OCI-M1 (cell line): ENCODE measurements around the gene DPH5.
"Not testable (repeated sequence)": the region's sequence is repeated elsewhere in the genome, so short reads cannot be mapped to it uniquely, and the experiment has no call there.

Experiments
- DNase-seq: peaks from one replicate; lab custom pipeline; 2025; lab: John Stamatoyannopoulos, UW

DPH5 gene

DNA sequence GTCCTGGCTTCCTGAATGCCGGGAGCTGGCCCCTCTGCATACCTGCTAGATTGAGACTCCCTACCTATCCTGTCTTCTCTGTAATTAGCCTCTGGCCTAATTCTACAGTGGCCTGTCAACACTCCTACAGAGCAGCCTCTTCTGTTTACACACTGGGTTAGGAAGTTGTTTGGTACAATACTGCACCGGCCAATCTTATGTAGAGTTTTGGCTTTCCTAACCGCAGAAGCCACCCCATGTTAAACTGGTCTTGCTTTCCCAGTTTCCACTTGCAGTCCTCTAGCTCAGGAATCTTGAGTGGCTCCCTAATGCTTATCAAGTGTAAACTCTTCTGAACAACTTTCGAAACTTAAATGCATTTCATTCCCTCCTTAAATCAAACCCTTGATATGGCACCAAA is 42.8 kb downstream of the DPH5 start:
- no peak for DNase-seq

DNA sequence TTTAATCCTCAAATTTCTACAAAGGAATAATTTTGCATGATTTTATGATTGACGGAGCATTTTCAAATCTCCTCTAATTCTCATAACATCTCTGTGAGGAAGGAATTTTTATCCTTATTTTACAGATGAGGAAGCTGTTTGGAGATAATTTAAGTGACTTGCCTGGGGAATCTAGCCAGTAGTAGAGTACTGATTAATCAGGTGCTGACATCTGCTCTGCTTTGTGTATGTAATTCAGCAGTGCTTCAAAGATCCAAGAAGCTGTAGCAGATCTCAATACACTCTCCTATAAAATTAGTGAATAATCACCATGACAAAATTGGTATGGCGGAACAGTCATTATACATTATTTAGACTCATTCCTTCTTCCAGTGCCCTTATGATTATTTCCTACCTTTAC is 46.0 kb downstream of the DPH5 start:
- peak; percentile 63 for DNase-seq

DNA sequence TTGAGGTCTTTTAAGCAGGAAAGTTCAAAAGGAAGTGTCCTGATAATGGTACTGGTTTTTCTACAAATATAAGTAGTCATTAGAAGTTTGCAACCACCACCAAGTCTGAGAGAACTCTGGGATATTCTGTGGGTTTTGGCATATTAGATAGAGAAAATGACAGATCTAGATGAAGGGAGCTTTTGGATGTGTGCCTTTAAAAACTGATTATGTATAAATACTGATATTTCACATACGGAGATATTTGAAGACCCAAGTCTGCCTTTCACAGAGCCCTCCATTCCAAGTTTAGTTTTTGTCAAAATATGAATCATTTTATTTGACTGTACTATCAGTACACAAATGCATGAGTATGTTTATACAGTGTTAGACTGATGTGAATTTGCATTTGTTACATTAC is 48.6 kb downstream of the DPH5 start:
- DNase-seq, result no peak

DNA sequence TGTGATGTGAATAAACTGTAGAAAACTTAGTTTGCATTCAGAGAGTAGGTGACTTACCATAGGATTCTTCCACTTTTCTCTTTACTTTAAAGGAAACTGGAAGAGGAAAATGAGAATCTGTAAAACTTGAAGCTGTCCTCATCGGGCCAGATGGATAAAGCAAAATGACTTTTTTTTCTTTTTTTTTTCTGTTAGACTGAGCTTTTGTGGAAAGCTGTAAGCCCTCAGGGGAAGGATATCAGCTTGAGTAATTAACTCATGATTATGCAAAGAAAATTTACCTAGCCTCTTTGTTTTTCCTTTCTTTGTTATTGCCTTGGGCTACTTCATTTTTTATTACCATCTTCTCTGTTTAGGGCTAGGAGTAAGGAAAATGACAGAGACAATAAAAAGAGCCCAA is 53.4 kb downstream of the DPH5 start:
- no peak for DNase-seq

DNA sequence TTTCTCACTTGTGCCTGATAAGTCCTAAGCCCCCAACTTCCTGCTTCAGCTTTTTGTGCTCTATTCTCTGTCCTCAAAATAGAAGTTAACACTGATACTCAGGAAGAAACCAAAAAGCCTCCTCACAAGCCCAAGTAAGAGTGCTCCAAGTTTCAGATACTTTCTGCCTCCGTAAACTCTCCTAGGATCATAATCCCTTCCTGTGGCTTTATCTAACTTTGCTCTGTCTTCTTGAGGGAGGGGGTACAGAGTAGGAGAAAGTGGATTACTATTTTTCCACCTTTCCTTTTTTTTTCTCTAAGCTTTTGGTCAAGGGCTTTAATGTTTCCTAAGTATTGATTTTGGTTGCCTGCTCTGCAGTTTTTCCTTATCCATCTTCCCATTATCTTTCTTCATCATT is 54.6 kb downstream of the DPH5 start:
- DNase-seq, result peak; percentile 12

DNA sequence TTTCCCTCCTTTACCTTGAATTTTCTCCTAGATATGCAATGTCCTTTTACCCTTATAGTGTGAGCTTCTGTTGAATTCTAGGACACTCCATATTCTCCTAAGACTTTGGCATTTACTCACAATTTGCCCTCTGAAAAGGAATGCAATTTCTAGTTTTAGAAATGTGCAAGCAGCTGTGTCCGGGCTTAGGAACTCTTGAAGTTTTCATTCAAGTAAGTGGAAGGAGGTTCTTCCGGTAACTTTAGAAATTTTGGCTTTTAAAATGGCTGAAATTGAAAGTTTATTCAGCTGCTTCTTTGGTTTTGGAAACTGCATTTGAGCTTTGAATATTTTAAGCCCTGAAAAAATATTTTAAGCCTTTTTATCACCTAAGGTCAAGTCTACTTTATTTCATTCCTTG is 56.3 kb downstream of the DPH5 start:
- no peak for DNase-seq

DNA sequence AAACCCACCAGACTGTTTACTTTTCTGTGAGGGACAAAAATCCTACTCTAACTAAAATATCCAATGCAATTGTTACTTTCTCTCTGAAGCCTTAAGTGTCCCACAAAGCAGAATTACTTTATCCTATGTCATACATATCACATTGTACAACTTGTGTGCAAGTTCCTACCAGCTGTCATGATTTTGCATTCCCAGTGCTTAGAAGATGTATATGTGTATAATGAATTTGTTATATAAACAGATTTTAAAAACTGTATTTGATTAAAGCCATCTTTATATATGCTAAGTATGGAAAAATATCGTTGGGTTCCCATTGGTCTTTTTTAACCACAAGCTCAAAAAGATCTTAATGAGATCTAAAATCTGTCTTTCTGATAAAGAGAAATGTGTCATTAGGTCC is 57.0 kb downstream of the DPH5 start:
- no peak for DNase-seq

DNA sequence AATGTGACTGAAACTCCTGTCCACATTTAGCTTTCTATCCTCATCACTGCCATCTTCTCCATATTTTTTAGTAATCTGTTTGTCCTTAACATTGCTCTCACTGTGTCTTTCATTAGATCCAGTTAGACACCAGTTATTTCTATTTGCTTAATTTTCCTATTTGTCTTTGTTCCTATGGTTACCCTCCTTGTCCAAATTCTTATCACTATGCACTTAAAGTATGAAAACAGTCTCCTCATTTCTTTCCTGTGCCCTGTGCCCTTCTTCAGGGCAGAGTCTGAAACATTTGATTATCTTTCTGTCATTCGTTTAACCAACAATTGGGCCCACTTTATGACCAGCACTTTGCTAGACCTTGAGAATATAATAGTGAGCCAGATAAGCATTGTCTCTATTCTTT is 65.5 kb downstream of the DPH5 start:
- no peak for DNase-seq

DNA sequence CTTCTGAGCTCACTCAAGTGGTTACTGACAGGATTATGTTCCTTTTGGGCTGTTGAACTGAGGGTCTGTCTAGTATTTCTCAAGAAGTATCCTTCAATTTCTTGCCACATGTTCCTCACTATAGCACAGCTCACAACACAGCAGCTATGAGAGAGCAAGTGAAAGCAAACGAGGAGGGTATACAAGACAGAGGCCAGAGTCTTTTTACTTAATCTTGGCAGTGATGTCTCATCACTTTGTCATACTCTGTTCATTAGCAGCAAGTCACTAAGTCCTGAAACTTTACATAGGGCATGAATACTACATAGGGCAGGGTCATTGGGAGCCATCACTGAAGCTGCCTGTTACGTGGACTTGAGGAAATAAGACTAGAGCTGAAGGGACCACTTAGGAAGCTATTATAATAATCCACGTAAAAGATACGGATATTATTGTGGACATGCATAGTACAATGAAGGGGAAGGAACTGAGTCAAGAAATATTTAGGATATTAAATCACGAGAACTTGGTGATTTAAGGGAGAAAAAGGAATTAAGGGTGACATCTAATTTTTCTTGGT is 66.0 kb downstream of the DPH5 start:
- DNase-seq, result no peak

DNA sequence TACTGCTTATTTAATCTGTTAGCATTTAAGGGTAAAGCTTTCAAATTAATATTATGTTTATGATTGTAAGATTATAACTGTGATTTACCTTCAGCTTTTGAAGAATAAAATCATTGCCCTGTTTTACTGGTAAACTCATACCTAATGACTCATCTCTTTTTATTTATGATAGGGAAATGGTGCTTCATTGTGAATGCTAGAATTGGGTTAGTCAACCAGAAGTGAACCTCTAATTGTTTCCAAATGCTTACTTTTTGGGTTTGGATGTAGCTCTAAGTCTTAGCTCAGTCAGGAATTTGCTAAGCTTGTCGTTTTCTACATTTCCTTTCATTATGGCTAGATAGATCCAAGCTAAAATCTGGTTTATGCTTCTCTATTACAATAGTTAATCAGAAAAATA is 70.3 kb downstream of the DPH5 start:
- no peak for DNase-seq

DNA sequence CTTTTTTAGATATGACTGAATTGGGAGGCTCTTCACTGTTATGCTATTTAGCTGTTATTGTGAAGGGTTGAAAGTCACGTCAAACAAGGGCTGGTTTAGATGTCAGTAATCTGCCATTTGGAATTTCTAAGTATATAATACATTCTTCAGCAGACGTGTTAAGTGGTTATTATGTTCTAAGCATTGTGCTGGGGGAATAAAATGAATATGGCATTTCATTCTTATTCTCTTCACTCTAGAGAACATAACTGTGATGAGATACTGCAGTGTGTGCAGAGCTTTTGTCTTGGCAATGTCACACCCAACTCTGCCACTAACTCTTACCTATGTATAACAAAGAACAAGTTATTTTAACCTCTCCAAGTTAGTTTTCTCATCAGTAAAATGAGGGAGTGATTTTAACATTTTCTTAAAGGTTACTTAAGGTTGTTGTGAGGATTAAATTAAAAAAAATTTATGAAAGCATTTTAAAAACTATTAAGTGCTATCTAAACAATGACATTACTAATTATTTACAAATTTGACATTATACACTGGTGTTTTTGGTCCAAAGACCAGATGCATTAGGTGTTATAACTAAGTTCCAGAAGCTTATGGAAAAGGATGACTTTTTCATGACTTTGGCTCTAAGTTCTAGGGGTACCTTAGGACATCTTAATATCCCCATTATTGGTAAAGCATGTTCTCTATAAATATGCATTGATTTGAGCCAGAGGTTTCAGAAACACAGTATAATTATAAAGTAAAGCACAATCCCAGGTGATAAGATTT is 71.4 kb downstream of the DPH5 start:
- no peak for DNase-seq

DNA sequence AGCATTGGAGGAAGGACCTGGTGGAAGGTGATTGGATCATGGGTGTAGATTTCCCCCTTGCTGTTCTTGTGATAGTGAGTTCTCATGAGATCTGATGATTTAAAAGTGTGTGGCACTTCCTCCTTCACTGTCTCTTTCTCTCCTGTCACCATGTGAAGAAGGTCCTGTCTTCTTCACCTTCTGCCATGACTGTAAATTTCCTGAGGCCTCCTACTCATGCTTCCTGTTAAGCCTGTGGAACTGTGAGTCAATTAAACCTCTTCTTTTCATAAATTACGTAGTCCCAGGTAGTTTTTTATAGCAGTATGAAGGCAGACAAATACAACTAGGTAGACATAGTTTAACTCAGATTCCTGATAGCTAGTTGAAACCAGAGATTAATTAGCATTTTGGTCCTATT is 72.6 kb downstream of the DPH5 start:
- DNase-seq, result not testable (repeated sequence)

DNA sequence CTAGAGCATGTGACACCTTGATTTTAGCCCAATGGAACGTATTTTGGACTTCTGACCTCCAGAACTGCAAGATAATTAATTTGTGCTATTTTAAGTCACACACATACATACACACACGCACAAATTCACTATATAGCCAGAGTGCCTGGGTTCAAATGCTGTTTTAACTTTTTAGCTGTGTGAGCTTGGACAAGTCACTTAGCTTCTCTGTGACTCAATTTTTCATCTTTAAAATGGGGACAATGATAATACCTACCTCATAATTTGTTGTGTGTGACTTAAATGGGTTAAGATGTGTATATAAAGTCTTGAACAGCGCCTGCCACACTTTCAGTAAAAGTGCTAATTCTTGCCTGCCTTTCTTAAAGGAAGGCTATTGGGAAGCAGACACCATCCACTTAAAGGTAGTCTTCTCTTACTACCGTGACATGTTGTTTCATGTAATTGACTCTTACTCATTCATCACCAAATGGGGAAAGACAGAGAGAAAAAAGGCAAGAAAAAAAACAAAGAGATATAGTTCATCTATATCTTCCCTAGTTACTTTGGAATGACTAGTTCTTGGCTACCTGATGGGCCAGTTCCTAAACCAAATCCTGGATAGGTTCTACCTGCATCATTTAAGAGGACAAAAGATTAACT is 73.4 kb downstream of the DPH5 start:
- no peak for DNase-seq

DNA sequence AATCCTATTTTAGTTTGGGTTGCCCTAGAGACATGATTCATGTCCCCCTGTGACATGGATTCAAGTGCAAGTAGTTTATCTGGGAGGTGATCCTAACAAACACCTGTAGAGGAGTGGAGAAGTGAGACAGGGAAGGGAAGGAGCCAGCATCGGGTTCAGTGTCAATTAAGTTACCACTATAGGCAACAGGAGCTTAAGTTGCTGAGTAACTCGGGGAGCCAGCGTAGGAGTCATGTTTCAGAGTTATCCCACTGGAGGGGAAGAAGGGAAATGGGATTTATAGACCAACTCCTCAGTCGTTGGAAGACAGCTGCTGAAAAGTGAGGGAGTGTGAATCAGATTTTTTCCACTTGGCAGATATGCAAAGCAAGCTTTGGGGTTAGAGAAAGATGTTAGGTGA is 74.8 kb downstream of the DPH5 start:
- DNase-seq, result no peak

DNA sequence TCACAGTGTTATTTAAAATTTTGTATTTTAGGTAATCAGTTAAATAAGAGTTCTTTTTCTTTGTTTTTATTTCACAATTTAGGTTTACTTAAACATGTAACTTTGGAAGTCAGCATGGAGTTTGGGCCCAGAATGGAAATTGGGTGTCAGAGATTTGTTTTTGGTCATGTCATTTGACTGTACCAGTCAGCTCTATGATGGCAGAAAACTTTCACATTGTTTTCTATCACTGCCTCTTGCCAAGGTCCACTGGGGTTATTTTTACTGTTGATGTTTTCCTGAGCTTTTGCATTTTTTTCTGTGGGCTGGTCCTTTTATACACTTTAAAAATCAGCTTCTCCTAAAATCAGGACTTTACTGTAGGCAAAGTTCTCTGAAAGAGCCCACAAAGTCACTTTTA is 75.2 kb downstream of the DPH5 start:
- no peak for DNase-seq

DNA sequence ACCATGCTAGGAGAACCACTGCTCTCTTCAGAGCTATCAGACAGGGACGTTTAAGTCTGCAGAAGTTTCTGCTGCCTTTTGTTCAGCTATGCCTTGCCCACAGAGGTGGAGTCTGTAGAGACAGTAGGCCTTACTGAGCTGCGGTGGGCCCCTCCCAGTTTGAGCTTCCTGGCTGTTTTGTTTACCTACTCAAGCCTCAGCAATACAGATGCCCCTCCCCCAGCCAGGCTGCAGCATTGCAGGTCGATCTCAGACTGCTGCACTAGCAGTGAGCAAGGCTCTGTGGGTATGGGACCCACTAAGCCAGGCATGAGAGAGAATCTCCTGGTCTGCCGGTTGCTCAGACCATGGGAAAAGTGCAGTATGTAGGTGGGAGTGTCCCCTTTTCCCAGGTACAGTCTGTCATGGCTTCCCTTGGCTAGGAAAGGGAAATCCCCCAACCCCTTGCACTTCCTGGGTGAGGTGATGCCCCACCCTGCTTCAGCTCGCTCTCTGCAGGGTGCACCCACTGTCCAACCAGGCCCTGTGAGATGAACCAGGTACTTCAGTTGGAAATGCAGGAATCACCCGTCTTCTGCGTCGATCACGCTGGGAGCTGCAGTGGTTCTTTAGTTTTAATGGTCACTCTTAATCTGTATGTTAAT is 75.9 kb downstream of the DPH5 start:
- not testable (repeated sequence) for DNase-seq

DNA sequence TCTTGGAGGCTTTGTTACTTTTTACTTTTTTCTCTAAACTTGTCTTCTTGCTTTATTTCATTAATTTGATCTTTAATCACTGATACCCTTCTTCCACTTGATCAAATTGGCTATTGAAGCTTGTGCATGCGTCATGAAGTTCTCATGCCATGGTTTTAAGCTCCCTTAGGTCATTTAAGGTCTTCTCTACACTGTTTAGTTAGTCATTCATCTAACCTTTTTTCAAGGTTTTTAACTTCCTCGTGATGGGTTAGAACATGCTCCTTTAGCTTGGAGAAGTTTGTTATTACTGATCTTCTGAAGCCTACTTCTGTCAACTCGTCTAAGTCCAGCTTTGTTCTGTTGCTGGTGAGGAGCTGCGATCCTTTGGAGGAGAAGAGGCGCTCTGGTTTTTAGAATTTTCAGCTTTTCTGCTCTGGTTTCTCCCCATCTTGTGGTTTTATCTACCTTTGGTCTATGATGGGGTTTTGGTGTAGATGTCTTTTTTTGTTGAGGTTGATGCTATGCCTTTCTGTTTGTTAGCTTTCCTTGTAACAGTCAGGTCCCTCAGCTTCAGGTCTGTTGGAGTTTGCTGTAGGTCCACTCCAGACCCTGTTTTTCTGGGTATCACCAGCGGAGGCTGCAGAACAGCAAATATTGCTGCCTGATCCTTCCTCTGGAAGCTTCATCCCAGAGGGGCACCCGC is 76.7 kb downstream of the DPH5 start:
- DNase-seq, result not testable (repeated sequence)

DNA sequence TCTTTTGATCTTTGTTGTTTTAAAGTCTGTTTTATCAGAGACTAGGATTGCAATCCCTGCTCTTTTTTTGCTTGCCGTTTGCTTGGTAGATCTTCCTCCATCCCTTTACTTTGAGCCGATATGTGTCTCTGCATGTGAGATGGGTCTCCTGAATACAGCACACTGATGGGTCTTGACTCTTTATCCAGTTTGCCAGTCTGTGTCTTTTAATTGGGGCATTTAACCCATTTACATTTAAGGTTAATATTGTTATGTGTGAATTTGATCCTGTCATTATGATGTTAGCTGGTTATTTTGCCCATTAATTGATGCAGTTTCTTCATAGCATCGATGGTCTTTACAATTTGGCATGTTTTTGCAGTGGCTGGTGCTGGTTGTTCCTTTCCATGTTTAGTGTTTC is 77.8 kb downstream of the DPH5 start:
- not testable (repeated sequence) for DNase-seq

DNA sequence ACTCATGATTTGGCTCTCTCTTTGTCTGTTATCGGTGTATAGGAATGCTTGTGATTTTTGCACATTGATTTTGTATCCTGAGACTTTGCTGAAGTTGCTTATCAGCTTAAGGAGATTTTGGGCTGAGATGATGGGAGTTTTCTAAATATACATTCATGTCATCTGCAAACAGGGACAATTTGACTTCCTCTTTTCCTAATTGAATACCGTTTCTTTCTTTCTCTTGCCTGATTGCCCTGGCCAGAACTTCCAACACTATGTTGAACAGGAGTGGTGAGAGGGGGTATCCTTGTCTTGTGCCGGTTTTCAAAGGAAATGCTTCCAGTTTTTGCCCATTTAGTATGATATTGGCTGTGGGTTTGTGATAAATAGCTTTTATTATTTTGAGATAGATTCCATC is 79.5 kb downstream of the DPH5 start:
- peak; percentile 7 for DNase-seq

DNA sequence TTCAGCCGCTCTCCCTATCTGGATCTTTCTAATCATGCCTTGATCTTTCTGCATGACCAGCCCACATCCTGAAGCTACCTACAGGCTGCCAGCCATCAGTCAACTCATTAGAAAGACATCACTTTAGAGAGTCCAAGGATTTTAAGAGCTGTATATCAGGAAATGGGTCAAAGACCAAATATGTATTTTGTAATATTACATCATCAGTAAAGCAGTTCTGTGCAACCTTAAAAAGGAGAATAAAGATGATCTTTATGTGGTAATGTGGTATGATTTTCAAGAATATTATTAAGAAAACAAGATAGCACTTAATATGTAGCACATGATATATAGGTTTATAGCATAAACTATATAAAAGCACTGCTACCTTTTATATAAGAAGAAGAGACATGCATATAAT is 82.1 kb downstream of the DPH5 start:
- no peak for DNase-seq

DNA sequence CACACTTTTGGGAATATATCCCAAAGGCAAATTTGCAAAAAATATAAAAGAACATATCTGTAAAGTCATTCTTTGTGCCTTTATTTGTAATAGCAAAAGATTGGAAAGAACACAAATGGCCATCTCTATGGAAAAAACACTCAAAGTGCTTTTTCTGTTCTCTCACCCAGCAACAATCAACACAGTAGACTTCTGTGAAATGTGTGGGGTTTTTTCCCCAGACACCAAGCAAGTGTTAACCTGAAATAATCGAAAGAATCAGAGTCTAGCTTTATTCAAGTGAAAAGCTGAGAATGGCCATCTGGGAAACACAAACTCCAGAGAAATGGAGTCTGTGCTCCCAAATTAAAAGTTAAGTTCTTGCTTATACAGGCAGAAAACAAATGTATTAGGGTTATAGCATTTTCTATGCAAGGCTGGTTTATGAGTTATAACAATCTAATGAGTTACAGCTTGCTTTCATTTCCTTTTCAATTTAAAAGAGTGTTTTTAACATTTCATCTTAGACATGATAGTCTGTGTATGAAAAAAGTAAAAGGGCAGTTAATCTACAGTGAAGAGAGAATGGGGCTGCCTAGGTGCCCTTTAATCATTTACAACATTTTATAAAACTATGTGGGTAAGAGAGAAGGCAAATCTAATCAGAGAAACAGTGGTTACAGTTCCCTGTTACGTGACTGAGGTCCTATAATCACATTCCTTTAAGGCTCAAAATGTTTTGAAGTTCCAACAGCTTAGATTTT is 83.1 kb downstream of the DPH5 start:
- no peak for DNase-seq
